ENCODE measurements around the gene CAND2.

DNA sequence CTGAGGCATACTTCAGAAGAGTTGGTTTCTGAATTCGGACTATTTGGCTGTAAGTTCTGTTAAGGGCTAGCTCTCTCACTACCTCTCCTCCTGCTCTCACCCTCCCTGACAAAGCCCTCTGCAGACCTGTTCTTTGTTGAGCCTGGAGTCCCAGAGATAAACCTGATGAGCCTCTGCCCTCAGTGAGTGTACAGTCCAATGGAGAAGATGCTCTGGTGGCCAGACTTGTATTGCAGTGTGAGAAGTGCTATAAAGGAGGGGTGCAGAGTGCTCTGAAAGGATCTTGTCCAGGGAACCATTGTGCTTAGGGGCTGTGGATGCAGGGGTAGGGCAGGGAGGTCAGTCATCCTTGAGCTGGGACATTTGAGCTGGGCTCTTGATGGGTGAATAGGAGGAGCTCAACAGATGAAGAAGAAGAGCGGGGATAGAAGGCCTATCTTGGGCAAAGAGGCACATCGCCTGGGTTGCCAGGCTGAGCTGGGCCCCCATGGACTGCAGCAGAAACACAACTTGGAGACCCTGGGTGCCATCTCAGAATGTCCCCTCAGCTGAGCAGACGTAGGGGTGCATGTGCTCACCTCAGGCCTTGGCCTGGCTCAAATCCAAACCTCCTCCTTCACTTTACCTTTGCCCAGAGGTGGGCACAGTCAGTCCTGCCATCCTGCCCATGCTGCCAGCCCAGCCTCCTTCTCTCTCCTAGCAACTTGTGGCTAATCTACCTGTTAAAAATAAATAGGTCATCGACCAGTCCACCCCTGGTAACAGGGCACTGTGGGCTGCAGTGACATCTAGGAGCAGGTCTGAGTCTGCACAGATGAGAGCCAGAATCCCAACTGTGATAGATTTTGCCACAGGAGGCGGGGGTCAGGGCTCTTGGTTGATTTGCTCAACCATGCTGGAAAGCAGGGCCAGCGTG, 3.3 kb downstream of the CAND2 start:
- TF ChIP-seq, protein P1, sequence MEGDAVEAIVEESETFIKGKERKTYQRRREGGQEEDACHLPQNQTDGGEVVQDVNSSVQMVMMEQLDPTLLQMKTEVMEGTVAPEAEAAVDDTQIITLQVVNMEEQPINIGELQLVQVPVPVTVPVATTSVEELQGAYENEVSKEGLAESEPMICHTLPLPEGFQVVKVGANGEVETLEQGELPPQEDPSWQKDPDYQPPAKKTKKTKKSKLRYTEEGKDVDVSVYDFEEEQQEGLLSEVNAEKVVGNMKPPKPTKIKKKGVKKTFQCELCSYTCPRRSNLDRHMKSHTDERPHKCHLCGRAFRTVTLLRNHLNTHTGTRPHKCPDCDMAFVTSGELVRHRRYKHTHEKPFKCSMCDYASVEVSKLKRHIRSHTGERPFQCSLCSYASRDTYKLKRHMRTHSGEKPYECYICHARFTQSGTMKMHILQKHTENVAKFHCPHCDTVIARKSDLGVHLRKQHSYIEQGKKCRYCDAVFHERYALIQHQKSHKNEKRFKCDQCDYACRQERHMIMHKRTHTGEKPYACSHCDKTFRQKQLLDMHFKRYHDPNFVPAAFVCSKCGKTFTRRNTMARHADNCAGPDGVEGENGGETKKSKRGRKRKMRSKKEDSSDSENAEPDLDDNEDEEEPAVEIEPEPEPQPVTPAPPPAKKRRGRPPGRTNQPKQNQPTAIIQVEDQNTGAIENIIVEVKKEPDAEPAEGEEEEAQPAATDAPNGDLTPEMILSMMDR (IDR thresholded peaks at IDR 0.05), result no peak
- TF ChIP-seq POLR2A (IDR thresholded peaks at IDR 0.05), result no peak

Data from tibial nerve (tissue), 3 donors.